NCI-H1436 treated with DMSO at 0.1 percent for 48 hours (cell line): ENCODE measurements around the gene NDUFS5.
"Not testable (repeated sequence)": the region's sequence is repeated elsewhere in the genome, so short reads cannot be mapped to it uniquely, and the experiment has no call there.

Source experiments
- DNase-seq: peaks from one replicate; lab custom pipeline; 2025; lab: John Stamatoyannopoulos, UW

The NDUFS5 gene

GRCh38 chr1:39063775-39064174 is 37.6 kb downstream of the NDUFS5 start:
- DNase-seq: no peak

DNA sequence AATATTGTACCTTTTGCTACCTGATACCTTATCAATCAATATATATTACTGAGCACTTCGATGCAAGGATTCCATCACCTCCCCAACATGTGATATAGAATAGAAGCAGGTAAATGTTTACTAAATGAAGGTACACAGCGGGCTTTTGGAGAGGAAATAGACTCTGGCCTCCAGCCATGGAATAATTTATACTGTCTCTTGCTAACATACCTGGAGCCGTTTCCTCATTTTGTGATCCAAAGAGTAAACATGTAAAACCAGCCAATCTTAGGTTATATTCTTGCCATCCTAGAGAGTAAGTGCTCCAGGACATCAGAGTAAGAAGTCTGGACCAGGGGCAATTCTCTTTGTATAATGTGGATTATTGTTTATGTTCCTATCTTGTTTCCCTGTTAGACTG is 39.4 kb downstream of the NDUFS5 start:
- no peak for DNase-seq

DNA sequence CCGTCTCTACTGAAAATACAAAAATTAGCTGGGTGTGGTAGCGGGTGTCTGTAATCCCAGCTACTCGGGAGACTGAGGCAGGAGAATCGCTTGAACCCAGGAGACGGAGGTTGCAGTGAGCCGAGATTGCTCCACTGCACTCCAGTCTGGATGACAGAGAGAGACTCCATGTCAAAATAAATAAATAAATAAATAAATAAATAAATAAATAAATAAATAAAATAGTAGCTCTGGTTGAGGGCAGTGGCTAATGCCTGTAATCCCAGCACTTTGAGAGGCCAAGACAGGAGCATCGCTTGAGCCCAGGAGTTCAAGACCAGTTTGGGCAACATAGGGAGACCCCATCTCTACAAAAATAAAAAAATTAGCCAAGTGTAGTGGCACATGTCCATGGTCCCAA is 42.1 kb downstream of the NDUFS5 start:
- not testable (repeated sequence) for DNase-seq

DNA sequence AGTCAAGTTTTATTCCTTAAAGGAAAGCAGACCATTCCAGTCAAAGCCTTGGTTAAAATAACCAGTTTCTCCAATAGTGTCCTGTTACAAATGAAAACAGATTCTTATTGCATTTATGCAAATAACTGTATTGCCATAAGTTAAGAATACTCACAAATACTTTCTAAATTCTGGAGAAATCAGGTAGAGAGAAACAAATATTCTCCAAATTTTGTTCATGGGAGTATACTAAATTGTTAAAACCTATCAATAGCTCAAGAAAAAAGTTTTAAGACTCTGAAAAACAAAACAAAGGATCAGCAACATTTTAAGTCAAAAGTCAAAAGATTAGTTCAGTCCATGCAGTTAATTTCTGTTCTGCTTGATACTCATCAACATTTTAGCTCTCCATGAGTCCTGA is 45.4 kb downstream of the NDUFS5 start:
- not testable (repeated sequence) for DNase-seq

- DNase-seq: no peak
These were observed 50.1 kb downstream of the NDUFS5 start for GRCh38 chr1:39076127-39076798.

GRCh38 chr1:39076799-39077148 is 50.6 kb downstream of the NDUFS5 start:
- DNase-seq: no peak

GRCh38 chr1:39080269-39080826 is 54.2 kb downstream of the NDUFS5 start:
- DNase-seq: no peak

DNA sequence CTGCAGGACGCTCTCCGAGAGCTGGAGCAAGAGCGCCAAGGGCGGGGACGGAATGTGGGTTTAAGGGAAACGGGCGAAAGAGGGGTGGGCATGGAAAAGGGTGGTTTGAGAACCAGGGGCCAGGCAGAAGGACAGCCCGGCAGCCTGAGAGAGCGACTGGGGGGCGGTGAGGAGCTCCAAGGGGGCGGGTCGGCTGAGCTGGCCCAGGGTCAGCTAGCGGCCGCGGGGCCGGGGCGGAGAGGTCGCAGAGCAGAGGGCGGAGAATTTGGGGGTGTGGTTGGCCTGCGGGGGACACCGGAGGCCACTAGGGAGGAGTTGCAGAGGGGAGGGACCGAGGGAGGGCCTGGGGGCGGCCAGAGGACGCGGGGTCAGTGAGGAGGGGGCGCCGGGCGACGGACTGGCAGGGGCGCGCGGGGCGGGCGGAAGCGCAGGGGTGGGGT is 54.7 kb downstream of the NDUFS5 start:
- no peak for DNase-seq

DNA sequence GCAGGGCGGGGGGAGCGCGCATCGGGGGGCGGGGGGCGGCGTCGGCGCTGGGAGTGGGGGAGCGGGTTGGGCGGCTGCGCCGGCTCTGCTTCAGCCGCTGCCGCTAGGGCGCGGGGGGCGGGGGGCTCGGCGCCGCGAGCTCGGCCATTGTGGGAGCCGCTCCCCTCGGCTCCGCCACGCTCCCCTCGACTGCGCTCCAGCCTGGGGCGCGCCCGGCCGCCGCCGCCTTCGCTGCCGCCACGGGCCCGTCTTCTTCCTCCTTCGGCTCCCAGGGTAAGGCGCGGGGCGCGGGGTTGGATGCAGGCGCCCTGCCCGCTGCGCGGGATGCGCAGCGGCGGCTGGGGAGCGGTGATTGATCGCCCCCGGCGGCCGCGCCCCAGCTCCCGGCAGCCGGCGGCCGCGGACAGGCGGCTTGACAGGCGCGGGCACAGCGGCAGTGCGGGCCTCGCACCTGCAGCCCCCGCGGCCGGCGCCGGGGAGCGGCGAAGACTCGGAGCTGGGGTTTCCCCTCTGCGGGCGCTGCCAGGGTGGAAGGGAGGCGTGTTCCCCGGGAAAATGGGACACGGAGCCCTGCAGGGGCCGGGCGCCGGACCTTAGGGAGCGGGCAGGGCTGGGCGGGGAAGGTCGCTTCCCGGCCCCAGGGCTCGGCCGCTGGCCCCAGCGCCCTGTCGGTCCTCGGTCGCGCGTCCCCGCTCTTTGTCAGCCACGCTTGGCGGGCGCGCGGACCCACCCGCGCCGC is 55.3 kb downstream of the NDUFS5 start:
- no peak for DNase-seq

- no peak for DNase-seq
These were observed 56.1 kb downstream of the NDUFS5 start for GRCh38 chr1:39082010-39082799.

- no peak for DNase-seq
These were observed 56.8 kb downstream of the NDUFS5 start for GRCh38 chr1:39082811-39083576.

- DNase-seq: no peak
These were observed 58.0 kb downstream of the NDUFS5 start for GRCh38 chr1:39084191-39084590.
